Stimulated activated naive B cell treated with anti-CD40 and anti-IgM and Interleukin-4, amounts not matched to agents 10 μg/mL and 1 μg/mL and 100 μg/mL, for 72 hours (primary cell): Measurements from ENCODE around the gene BTC.

Source experiments
- ATAC-seq, 2 donors: fragments of 150-1000 bp; cut with Tn5 transposase; replicated peaks; 2 replicates each; pipeline ENCODE4 v1.10.0; 2021; ENCODE audit warnings: moderate library complexity in 1 of 2
- DNase-seq: peaks from one replicate; pipeline ENCODE4 v3.0.0; 2021
- H3K27ac Mint-ChIP-seq: one replicate; pipeline ENCODE4 v1.8.0; 2022; ENCODE audit warnings: mild to moderate bottlenecking, mixed read lengths
- H3K27me3 Mint-ChIP-seq, 2 donors: one replicate each; pipeline ENCODE4 v1.8.0; 2022; ENCODE audit warnings: mixed read lengths in 2 of 2
- H3K36me3 Mint-ChIP-seq, 2 donors: one replicate each; pipeline ENCODE4 v1.8.0; 2022; ENCODE audit warnings: mixed read lengths in 2 of 2, mild to moderate bottlenecking in 1 of 2
- H3K4me1 Mint-ChIP-seq, 2 donors: one replicate each; pipeline ENCODE4 v1.8.0; 2022; ENCODE audit warnings: mixed read lengths in 2 of 2, mild to moderate bottlenecking in 1 of 2
- H3K4me3 Mint-ChIP-seq, 2 donors: one replicate each; pipeline ENCODE4 v1.8.0; 2022; ENCODE audit warnings: mild to moderate bottlenecking in 2 of 2, mixed read lengths in 2 of 2, moderate library complexity in 1 of 2
- H3K9me3 Mint-ChIP-seq, 2 donors: one replicate each; pipeline ENCODE4 v1.8.0; 2022; ENCODE audit warnings: mixed read lengths in 2 of 2, mild to moderate bottlenecking in 1 of 2

Gene BTC

DNA sequence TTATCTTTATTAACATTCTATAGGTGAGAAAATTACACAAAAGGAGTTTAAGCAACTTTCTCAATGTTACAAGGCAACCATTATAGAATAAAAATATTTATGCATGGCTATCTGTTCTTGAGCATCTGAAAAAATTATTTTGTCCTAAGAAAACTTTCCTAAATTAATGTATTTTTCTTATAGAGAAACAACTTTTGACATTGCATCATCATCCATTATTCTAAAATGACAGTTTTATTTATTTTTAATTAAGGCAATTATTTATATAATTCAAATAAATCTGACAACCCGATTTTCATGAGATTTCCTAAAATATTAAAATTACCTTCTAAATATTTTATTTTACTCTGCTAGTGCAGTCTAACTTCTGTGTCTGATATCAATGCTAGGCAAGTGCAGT, 4.8 kb downstream of the BTC start:
- peaks cover 33 to 50% of the 10 kb centered on the region in 2 donors for H3K27me3 Mint-ChIP-seq
- H3K27ac Mint-ChIP-seq, result no peak overlapping the region
- H3K36me3 Mint-ChIP-seq, result no peaks in the 10 kb centered on the region
- no peak for DNase-seq
- peaks cover 7 to 11% of the 10 kb centered on the region in 2 donors for H3K4me1 Mint-ChIP-seq
- H3K9me3 Mint-ChIP-seq, result no peaks in the 10 kb centered on the region
- ATAC-seq, result no peak
- H3K4me3 Mint-ChIP-seq, result no peak overlapping the region

GRCh38 chr4:74777531-74777930, 16.8 kb downstream of the BTC start:
- H3K4me3 Mint-ChIP-seq, result no peak overlapping the region
- H3K27ac Mint-ChIP-seq, result no peak overlapping the region
- no peaks in the 10 kb centered on the region for H3K36me3 Mint-ChIP-seq
- ATAC-seq, result no peak
- H3K9me3 Mint-ChIP-seq, result peaks cover under 1 to 3% of the 10 kb centered on the region in 2 donors
- H3K27me3 Mint-ChIP-seq, result peaks cover 0 to 5% of the 10 kb centered on the region in 2 donors
- DNase-seq, result no peak
- H3K4me1 Mint-ChIP-seq, result no peaks in the 10 kb centered on the region

DNA sequence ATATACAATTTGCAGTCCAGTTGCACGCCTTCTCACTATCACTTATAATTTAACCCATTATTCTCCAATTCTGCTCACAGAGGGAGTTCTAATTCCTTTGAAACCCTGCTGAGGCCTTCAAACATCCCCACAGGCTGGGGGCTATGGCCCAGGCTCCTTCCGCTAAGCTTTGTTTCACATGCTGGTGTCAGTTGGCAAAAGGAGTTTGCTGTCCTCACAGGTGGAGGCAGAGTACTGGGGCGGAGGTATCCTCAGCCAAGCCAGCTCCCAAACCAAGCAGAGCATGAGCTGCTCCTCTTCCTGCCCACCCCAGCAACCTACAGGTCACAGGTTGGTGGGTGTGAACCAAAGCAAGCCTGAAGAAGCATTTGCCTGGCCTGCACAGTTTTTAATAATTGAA, 21.5 kb downstream of the BTC start:
- DNase-seq (no peak), ATAC-seq (no peak)
- H3K27me3 Mint-ChIP-seq, result peaks cover 0 to 5% of the 10 kb centered on the region in 2 donors
- H3K36me3 Mint-ChIP-seq, result no peaks in the 10 kb centered on the region
- no peaks in the 10 kb centered on the region for H3K9me3 Mint-ChIP-seq
- no peaks in the 10 kb centered on the region for H3K4me1 Mint-ChIP-seq
- H3K27ac Mint-ChIP-seq, result no peak overlapping the region
- no peak overlapping the region for H3K4me3 Mint-ChIP-seq

DNA sequence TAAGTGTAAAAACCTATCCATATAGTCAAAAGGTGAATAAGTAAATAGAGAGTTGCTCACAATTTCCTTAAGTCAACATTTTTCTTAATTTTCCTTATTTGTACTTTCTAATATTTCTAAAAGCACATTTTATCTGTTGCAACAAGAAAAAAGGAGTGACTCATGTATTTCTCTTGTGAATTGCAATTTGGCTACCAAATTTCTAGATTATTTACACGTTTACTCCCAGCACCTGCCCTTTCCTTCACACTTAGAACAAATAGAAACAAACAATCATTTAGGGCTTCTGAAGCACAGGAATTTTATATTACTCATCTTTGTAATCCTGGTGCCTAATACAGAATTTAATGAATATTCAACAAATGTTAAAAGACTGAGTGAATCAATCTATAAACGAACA, 22.2 kb downstream of the BTC start:
- no peaks in the 10 kb centered on the region for H3K9me3 Mint-ChIP-seq
- H3K4me3 Mint-ChIP-seq, result no peak overlapping the region
- peaks cover 0 to 5% of the 10 kb centered on the region in 2 donors for H3K27me3 Mint-ChIP-seq
- no peak overlapping the region for H3K27ac Mint-ChIP-seq
- ATAC-seq (no peak), DNase-seq (no peak)
- H3K4me1 Mint-ChIP-seq, result no peaks in the 10 kb centered on the region
- no peaks in the 10 kb centered on the region for H3K36me3 Mint-ChIP-seq

DNA sequence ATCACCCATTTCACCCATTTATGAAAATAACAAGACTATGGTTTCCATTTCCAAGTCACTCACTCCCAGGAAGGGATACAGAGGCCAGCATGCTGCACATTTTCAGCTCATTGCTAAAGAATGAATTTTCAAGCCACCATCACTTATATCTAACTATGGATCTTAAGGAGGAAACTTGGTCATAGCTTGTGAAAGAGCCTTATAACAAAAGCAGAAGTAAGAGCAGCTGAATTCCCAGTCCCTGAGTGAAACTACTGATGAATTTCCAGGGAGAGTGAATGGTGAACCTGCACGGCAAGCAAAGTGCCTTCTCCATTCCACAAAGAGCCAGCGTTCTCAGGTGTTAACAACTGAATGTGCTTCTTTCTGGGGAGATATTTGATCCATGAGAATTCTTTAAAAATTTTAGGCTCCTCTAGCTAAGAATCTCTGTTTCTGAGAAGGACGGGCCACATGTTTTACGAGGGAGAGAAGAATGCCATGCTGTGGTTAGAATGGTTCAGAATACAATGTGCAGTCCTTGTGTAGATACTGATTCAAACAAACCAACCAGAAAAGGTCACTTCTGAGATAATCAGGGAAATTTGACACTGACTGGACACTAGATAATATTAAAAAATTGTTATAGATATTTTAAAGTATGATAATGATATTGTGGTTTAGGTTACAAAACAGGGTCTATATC, 24.0 kb downstream of the BTC start:
- DNase-seq (no peak), ATAC-seq (no peak)
- peaks cover 0 to under 1% of the 10 kb centered on the region in 2 donors for H3K27me3 Mint-ChIP-seq
- no peak overlapping the region for H3K27ac Mint-ChIP-seq
- no peak overlapping the region for H3K4me3 Mint-ChIP-seq
- no peaks in the 10 kb centered on the region for H3K36me3 Mint-ChIP-seq
- H3K9me3 Mint-ChIP-seq, result no peaks in the 10 kb centered on the region
- no peaks in the 10 kb centered on the region for H3K4me1 Mint-ChIP-seq

- H3K27me3 Mint-ChIP-seq, result no peaks in the 10 kb centered on the region
- H3K4me3 Mint-ChIP-seq, result no peak overlapping the region
- no peak for DNase-seq
- no peak overlapping the region for H3K27ac Mint-ChIP-seq
- H3K4me1 Mint-ChIP-seq, result no peaks in the 10 kb centered on the region
- no peaks in the 10 kb centered on the region for H3K36me3 Mint-ChIP-seq
- H3K9me3 Mint-ChIP-seq, result peaks cover 0 to 6% of the 10 kb centered on the region in 2 donors
- ATAC-seq, result peak; percentile 34 to 36
Observed at GRCh38 chr4:74768857-74769525, 25.3 kb downstream of the BTC start.

- DNase-seq (no peak), ATAC-seq (no peak)
- Mint-ChIP-seq H3K4me3 (no peak overlapping the region), H3K27ac (no peak overlapping the region), H3K36me3 (no peaks in the 10 kb centered on the region), H3K27me3 (no peaks in the 10 kb centered on the region), H3K9me3 (peaks cover 0 to 6% of the 10 kb centered on the region in 2 donors), H3K4me1 (no peaks in the 10 kb centered on the region)
Observed at GRCh38 chr4:74764119-74764518, 30.2 kb downstream of the BTC start.

DNA sequence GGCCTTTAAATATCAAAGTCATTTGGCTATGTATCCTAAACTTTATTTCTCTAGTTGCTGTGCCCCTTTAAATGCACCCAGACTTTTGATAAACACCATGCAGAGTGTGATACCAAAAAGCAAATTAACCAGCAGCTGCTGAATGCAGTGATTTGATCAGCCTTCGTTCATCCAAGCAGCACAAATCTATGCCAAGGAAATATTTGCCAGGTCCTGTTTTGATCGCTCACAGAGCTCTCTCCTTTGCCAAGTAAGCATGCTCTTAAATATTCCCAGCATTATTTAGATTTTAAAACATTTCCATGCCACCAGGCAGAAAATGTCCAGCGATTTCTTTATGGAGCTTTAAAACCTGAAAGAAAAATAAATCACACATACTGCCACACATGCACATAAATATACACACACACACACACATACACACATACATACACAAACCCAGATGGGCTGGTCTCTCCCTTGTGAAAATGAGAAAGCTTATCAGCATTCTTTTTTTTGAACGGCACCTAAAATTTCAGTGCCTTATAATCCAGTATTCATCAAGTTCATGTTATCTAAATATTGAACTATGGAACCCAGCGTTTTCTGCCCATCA, 35.7 kb downstream of the BTC start:
- no peak overlapping the region for H3K27ac Mint-ChIP-seq
- ATAC-seq, result no peak
- H3K4me1 Mint-ChIP-seq, result peaks cover 6 to 9% of the 10 kb centered on the region in 2 donors

GRCh38 chr4:74757136-74757535, 37.2 kb downstream of the BTC start:
- Mint-ChIP-seq H3K27me3 (peaks cover 0 to 4% of the 10 kb centered on the region in 2 donors), H3K9me3 (peaks cover 0 to 6% of the 10 kb centered on the region in 2 donors), H3K4me1 (peaks cover 6 to 12% of the 10 kb centered on the region in 2 donors), H3K4me3 (no peak overlapping the region), H3K27ac (no peak overlapping the region), H3K36me3 (no peaks in the 10 kb centered on the region)
- no peak for ATAC-seq
- no peak for DNase-seq

More for the DNA sequence above, 35.7 kb downstream of the BTC start:
- no peak overlapping the region for H3K4me3 Mint-ChIP-seq
- DNase-seq, result no peak
- peaks cover 0 to 4% of the 10 kb centered on the region in 2 donors for H3K27me3 Mint-ChIP-seq
- peaks cover 0 to 6% of the 10 kb centered on the region in 2 donors for H3K9me3 Mint-ChIP-seq
- no peaks in the 10 kb centered on the region for H3K36me3 Mint-ChIP-seq

- no peak for DNase-seq
- peaks cover 0 to 4% of the 10 kb centered on the region in 2 donors for H3K27me3 Mint-ChIP-seq
Observed at GRCh38 chr4:74755486-74755885, 38.8 kb downstream of the BTC start.

GRCh38 chr4:74754218-74754617, 40.1 kb downstream of the BTC start:
- H3K4me3 Mint-ChIP-seq, result no peak overlapping the region
- H3K27ac Mint-ChIP-seq, result no peak overlapping the region
- peak; percentile 97 to 99 for ATAC-seq
- no peaks in the 10 kb centered on the region for H3K36me3 Mint-ChIP-seq
- peaks cover 6 to 15% of the 10 kb centered on the region in 2 donors for H3K4me1 Mint-ChIP-seq
- no peak for DNase-seq
- peaks cover 0 to 4% of the 10 kb centered on the region in 2 donors for H3K27me3 Mint-ChIP-seq
- H3K9me3 Mint-ChIP-seq, result peaks cover 0 to 6% of the 10 kb centered on the region in 2 donors

More at GRCh38 chr4:74755486-74755885, 38.8 kb downstream of the BTC start:
- H3K9me3 Mint-ChIP-seq, result peaks cover 0 to 6% of the 10 kb centered on the region in 2 donors
- H3K4me3 Mint-ChIP-seq, result no peak overlapping the region
- H3K4me1 Mint-ChIP-seq, result peaks cover 6 to 15% of the 10 kb centered on the region in 2 donors
- no peak for ATAC-seq
- no peak overlapping the region for H3K27ac Mint-ChIP-seq
- H3K36me3 Mint-ChIP-seq, result no peaks in the 10 kb centered on the region

- Mint-ChIP-seq H3K4me3 (no peak overlapping the region), H3K27me3 (peaks cover 0 to 4% of the 10 kb centered on the region in 2 donors), H3K36me3 (no peaks in the 10 kb centered on the region), H3K9me3 (peaks cover 0 to 6% of the 10 kb centered on the region in 2 donors), H3K4me1 (peaks cover 6 to 15% of the 10 kb centered on the region in 2 donors), H3K27ac (no peak overlapping the region)
- ATAC-seq, result peak in 1 of 2 donors; percentile 65
- no peak for DNase-seq
Observed at GRCh38 chr4:74752798-74753197, 41.5 kb downstream of the BTC start.

DNA sequence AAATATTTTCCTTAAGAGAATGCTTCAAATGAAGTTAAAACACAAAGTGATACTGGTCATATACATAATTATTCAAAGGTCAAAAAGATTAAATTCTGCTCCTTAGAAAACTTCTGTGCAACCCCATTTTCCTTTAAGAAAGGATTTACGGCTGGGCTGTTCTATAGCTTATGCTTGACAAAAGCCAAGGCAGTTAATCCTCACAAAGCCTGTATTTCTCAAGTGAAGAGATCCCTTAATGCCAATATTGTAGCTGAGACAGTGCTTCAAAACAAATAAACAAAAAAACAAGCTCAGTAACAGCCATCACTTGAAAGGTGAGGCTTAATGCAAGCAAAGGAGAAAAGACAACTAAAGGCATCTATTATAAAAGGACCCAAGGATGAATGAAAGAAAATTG, 42.5 kb downstream of the BTC start:
- ATAC-seq, result no peak
- H3K4me1 Mint-ChIP-seq, result peaks cover 6 to 15% of the 10 kb centered on the region in 2 donors
- H3K27me3 Mint-ChIP-seq, result peaks cover 0 to 3% of the 10 kb centered on the region in 2 donors
- no peak for DNase-seq
- no peak overlapping the region for H3K27ac Mint-ChIP-seq
- peaks cover 0 to 6% of the 10 kb centered on the region in 2 donors for H3K9me3 Mint-ChIP-seq
- no peaks in the 10 kb centered on the region for H3K36me3 Mint-ChIP-seq
- no peak overlapping the region for H3K4me3 Mint-ChIP-seq

DNA sequence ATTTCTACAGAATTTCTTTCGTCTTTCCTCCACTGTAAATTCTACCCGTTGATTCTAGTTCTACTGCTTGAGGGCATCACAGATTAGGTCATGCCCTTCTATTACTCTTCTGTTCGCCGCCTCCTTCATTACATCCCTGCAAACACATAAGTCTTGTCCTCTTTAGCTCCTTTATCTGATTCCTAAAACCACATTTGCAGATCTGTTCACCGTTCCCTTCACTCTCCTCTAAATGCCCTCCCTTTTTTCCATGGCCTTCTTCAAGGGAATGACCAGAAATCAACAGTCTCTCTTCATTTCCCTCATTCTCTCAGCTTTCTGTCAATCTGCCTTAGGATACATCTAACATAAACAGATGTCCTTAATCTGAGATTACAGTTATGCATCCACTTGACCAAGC, 43.1 kb downstream of the BTC start:
- Mint-ChIP-seq H3K9me3 (peaks cover 0 to 6% of the 10 kb centered on the region in 2 donors), H3K4me1 (peaks cover 6 to 15% of the 10 kb centered on the region in 2 donors), H3K4me3 (no peak overlapping the region), H3K27me3 (no peaks in the 10 kb centered on the region), H3K27ac (no peak overlapping the region), H3K36me3 (no peaks in the 10 kb centered on the region)
- DNase-seq (no peak), ATAC-seq (no peak)

- no peaks in the 10 kb centered on the region for H3K27me3 Mint-ChIP-seq
- no peaks in the 10 kb centered on the region for H3K4me1 Mint-ChIP-seq
- H3K36me3 Mint-ChIP-seq, result no peaks in the 10 kb centered on the region
- no peak overlapping the region for H3K27ac Mint-ChIP-seq
- H3K4me3 Mint-ChIP-seq, result no peak overlapping the region
- H3K9me3 Mint-ChIP-seq, result no peaks in the 10 kb centered on the region
- DNase-seq (no peak), ATAC-seq (no peak)
Observed at GRCh38 chr4:74742185-74742584, 52.1 kb downstream of the BTC start.
